H1 (cell line): Measurements from ENCODE around the gene FA2H.

ENCODE experiments used
- ATF2 ChIP-seq: IDR thresholded peaks from 2 replicates; pipeline ENCODE4 v1.6.1; 2012; ENCODE audit warnings: low read length, inconsistent platforms
- CTCF ChIP-seq, 3 experiments: IDR thresholded peaks; 1 replicate in 2 of 3; 2 replicates in 1 of 3; pipeline versions ENCODE4 v1.5.1 to v1.6.1; 2011; ENCODE audit warnings: low read length in 3 of 3, mild to moderate bottlenecking in 3 of 3, inconsistent platforms in 2 of 3, low read depth in 1 of 3, moderate library complexity in 1 of 3; ENCODE audit not compliant: insufficient read depth in 1 of 3; ENCODE audit errors: control extremely low read depth in 1 of 3
- GABPA ChIP-seq: IDR thresholded peaks from 2 replicates; pipeline ENCODE4 v1.6.1; 2011; ENCODE audit warnings: mild to moderate bottlenecking, low read length, moderate library complexity, borderline replicate concordance; ENCODE audit not compliant: insufficient read depth

GRCh38 chr16:74771656-74772315, 2.8 kb downstream of the FA2H start:
- TF ChIP-seq CTCF (IDR thresholded peaks at IDR 0.05; ENCODE audit: control extremely low read depth in 1 of 3, insufficient read depth in 1 of 3, low read depth in 1 of 3, low read length in 3 of 3) (no peak), GABPA (no peak), ATF2 (no peak)
